GM19468 (cell line): ENCODE data around the gene EXOC6B.

Experiments
- ATAC-seq: cut with Tn5 transposase; IDR thresholded peaks from one replicate; pipeline ENCODE4 v1.9.1; 2021; ENCODE audit warnings: mild to moderate bottlenecking, moderate library complexity, moderate number of reproducible peaks; ENCODE audit not compliant: unreplicated experiment; ENCODE audit errors: extremely low read depth

The EXOC6B gene

GRCh38 chr2:72326759-72327158, 499.1 kb downstream of the EXOC6B start:
- ATAC-seq: no peak

GRCh38 chr2:72325592-72326422, 500.0 kb downstream of the EXOC6B start:
- no peak for ATAC-seq

- no peak for ATAC-seq
These were observed 509.1 kb downstream of the EXOC6B start for GRCh38 chr2:72316774-72317173.

- ATAC-seq: no peak
These were observed 525.6 kb downstream of the EXOC6B start for GRCh38 chr2:72300147-72300684.

- no peak for ATAC-seq
These were observed 532.2 kb downstream of the EXOC6B start for GRCh38 chr2:72293620-72294019.

- ATAC-seq: no peak
These were observed 533.4 kb downstream of the EXOC6B start for GRCh38 chr2:72292433-72292832.

GRCh38 chr2:72291059-72291458, 534.8 kb downstream of the EXOC6B start:
- no peak for ATAC-seq

- no peak for ATAC-seq
These were observed 536.1 kb downstream of the EXOC6B start for GRCh38 chr2:72289736-72290135.

- ATAC-seq: no peak
These were observed 536.5 kb downstream of the EXOC6B start for GRCh38 chr2:72289283-72289682.

GRCh38 chr2:72278046-72278445, 547.8 kb downstream of the EXOC6B start:
- no peak for ATAC-seq

- no peak for ATAC-seq
These were observed 549.0 kb downstream of the EXOC6B start for GRCh38 chr2:72276876-72277275.

- no peak for ATAC-seq
These were observed 549.5 kb downstream of the EXOC6B start for GRCh38 chr2:72276356-72276755.

- ATAC-seq: no peak
These were observed 550.7 kb downstream of the EXOC6B start for GRCh38 chr2:72275084-72275483.

GRCh38 chr2:72274380-72274797, 551.4 kb downstream of the EXOC6B start:
- ATAC-seq: no peak

- no peak for ATAC-seq
These were observed 552.4 kb downstream of the EXOC6B start for GRCh38 chr2:72273384-72273783.

- no peak for ATAC-seq
These were observed 553.8 kb downstream of the EXOC6B start for GRCh38 chr2:72271766-72272641.

GRCh38 chr2:72271276-72271614, 554.6 kb downstream of the EXOC6B start:
- no peak for ATAC-seq

- no peak for ATAC-seq
These were observed 555.1 kb downstream of the EXOC6B start for GRCh38 chr2:72270556-72271275.

GRCh38 chr2:72263776-72264060, 562.1 kb downstream of the EXOC6B start:
- no peak for ATAC-seq

GRCh38 chr2:72263043-72263775, 562.6 kb downstream of the EXOC6B start:
- ATAC-seq: no peak
